K562 (cell line): Measurements from ENCODE around the gene SLC35B1. TPM values are rescaled to one million over a fixed set of nuclear protein-coding genes. Genes with fewer than 3 reads are reported as not detected.
A peak's percentile ranks its signal among the peaks of the same experiment; 100 is the strongest.

Source experiments
- ADNP ChIP-seq: fragments of 200-800 bp; sonication (Bioruptor generic); IDR thresholded peaks from 2 replicates; pipeline ENCODE4 v1.6.1; 2016; ENCODE audit warnings: missing genetic modification characterization, missing compliant biosample characterization
- ARID1B ChIP-seq: fragments of 450-650 bp; IDR thresholded peaks from 2 replicates; pipeline ENCODE4 v1.6.1; 2016; ENCODE audit warnings: antibody characterized with exemption, mild to moderate bottlenecking, inconsistent platforms
- CREM ChIP-seq: IDR thresholded peaks from 2 replicates; pipeline ENCODE4 v1.6.1; 2014; ENCODE audit warnings: antibody characterized with exemption, low read depth
- DMBX1 ChIP-seq: fragments of 250-450 bp; sonication (Bioruptor Pico); IDR thresholded peaks from 2 replicates; pipeline ENCODE4 v1.8.0; 2022; ENCODE audit warnings: inconsistent platforms, mild to moderate bottlenecking, moderate library complexity, borderline replicate concordance
- EWSR1 ChIP-seq: fragments of 450-650 bp; IDR thresholded peaks from 2 replicates; pipeline ENCODE4 v1.6.1; 2018; ENCODE audit warnings: borderline replicate concordance, mild to moderate bottlenecking, low read depth, moderate library complexity; ENCODE audit not compliant: partially characterized antibody
- KLF16 ChIP-seq: IDR thresholded peaks from 2 replicates; pipeline ENCODE4 v1.6.1; 2016; ENCODE audit warnings: antibody characterized with exemption
- NFIX ChIP-seq: fragments of 250-450 bp; sonication (Bioruptor Pico); IDR thresholded peaks from 2 replicates; pipeline ENCODE4 v1.4.0; 2020; ENCODE audit warnings: low read depth, mild to moderate bottlenecking, moderate library complexity
- SRSF9 ChIP-seq: fragments of 200-400 bp; formaldehyde crosslinking; IDR thresholded peaks from 2 replicates; pipeline ENCODE4 v1.6.1; 2017; ENCODE audit warnings: low read depth, low read length, borderline replicate concordance
- ZKSCAN3 ChIP-seq: fragments of 250-450 bp; sonication (Bioruptor Pico); IDR thresholded peaks from 2 replicates; pipeline ENCODE4 v1.4.0; 2020
- ZKSCAN8 ChIP-seq: fragments of 200-800 bp; sonication (Bioruptor generic); IDR thresholded peaks from 2 replicates; pipeline ENCODE4 v1.6.1; 2016; ENCODE audit warnings: missing genetic modification characterization, missing compliant biosample characterization
- ZNF561 ChIP-seq: fragments of 450-650 bp; formaldehyde crosslinking; conservative IDR thresholded peaks from 2 replicates; pipeline ENCODE4 v1.4.0; 2020; ENCODE audit warnings: mild to moderate bottlenecking, moderate library complexity
- polyA plus RNA-seq, 8 experiments: library from polyadenylated mRNA; depleted of rRNA in 4 of 8; stranded (reverse) in 5 of 8; unstranded in 3 of 8; fragments of >200 nt; fragmentation: Nextera tagmentation in 2 of 8; fragmentation: Illumina TruSeq in 1 of 8; extraction: Ambion mirVana in 2 of 8; extraction: Trizol in 1 of 8; gene quantifications; 2 replicates each; pipeline versions ENCODE4 v1.2.1 to v1.2.3, GENCODE V29; 2011 to 2014; ENCODE audit warnings: inconsistent platforms in 1 of 8, missing spikeins in 1 of 8
- total RNA-seq, 7 experiments: library from RNA; depleted of rRNA in 6 of 7; stranded (reverse); fragments of >200 nt in 6 of 7; fragmentation: Illumina TruSeq in 2 of 7; extraction: Trizol in 2 of 7; gene quantifications; 2 replicates each; pipeline versions ENCODE4 v1.2.1 to v1.2.3, GENCODE V29; 2011 to 2021; ENCODE audit warnings: low replicate concordance in 1 of 7
- TF ChIP-seq, protein P1 (sequence below), 2 experiments: fragments of 450-650 bp in 1 of 2; IDR thresholded peaks; 2 replicates each; pipeline ENCODE4 v1.6.1; 2011 to 2017; ENCODE audit warnings: low read depth in 2 of 2, antibody characterized with exemption in 1 of 2, borderline replicate concordance in 1 of 2, low read length in 1 of 2, mild to moderate bottlenecking in 1 of 2, mixed read lengths in 1 of 2; ENCODE audit not compliant: control insufficient read depth in 1 of 2
- TF ChIP-seq, protein P2 (sequence below): sonication (generic); formaldehyde crosslinking; IDR thresholded peaks from 2 replicates; pipeline ENCODE4 v1.8.1; 2023; ENCODE audit warnings: mild to moderate bottlenecking, missing genetic modification reagents
- TF ChIP-seq, protein P3 (sequence below): fragments of 200-800 bp; sonication (Bioruptor generic); IDR thresholded peaks from 2 replicates; pipeline ENCODE4 v1.6.1; 2017; ENCODE audit warnings: missing genetic modification characterization, missing compliant biosample characterization
- TF ChIP-seq, protein P4 (sequence below): fragments of 250-450 bp; sonication (Bioruptor Pico); IDR thresholded peaks from 2 replicates; pipeline ENCODE4 v1.5.0; 2020; ENCODE audit warnings: mild to moderate bottlenecking, borderline replicate concordance
- TF ChIP-seq, protein P5 (sequence below): fragments of 150-350 bp; IDR thresholded peaks from 2 replicates; pipeline ENCODE4 v1.6.1; 2014; ENCODE audit warnings: low read depth, mild to moderate bottlenecking, low read length, borderline replicate concordance

SLC35B1 gene
- total and polyA plus RNA-seq, 9 of the 15 experiments (the other 6 are each of a cell fraction or from before 2014, with no cell fraction given) = 51.4 to 87.9 (median 66.3) TPM

DNA sequence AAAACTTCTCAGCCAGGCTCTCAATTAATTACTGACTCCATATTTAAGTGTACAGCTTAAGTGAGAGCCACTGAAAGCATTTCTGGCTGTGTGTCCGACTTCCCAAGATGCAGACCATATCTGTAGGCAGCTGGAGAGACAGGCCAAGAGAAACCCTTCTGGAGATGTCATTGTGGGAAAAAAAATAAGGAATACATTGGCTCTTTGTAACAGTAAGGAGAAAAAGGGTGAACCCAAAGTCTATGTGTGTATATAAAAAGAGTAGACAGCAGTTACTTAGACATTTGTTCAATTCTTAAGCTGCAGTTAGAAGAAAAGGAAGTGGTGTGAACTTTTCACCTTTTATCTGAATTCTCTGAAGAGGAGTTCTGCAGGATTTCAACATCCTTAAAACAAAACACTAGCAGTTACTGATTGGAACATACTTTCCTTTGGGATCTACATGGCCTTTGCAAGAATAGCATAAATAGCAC, 34.4 kb upstream of the SLC35B1 start (continued):
- TF ChIP-seq, protein P1, sequence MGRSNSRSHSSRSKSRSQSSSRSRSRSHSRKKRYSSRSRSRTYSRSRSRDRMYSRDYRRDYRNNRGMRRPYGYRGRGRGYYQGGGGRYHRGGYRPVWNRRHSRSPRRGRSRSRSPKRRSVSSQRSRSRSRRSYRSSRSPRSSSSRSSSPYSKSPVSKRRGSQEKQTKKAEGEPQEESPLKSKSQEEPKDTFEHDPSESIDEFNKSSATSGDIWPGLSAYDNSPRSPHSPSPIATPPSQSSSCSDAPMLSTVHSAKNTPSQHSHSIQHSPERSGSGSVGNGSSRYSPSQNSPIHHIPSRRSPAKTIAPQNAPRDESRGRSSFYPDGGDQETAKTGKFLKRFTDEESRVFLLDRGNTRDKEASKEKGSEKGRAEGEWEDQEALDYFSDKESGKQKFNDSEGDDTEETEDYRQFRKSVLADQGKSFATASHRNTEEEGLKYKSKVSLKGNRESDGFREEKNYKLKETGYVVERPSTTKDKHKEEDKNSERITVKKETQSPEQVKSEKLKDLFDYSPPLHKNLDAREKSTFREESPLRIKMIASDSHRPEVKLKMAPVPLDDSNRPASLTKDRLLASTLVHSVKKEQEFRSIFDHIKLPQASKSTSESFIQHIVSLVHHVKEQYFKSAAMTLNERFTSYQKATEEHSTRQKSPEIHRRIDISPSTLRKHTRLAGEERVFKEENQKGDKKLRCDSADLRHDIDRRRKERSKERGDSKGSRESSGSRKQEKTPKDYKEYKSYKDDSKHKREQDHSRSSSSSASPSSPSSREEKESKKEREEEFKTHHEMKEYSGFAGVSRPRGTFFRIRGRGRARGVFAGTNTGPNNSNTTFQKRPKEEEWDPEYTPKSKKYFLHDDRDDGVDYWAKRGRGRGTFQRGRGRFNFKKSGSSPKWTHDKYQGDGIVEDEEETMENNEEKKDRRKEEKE (IDR thresholded peaks at IDR 0.05; ENCODE audit: borderline replicate concordance in 1 of 2, control insufficient read depth in 1 of 2, low read depth in 2 of 2, low read length in 1 of 2) = no peak
- TF ChIP-seq NFIX (no peak), ZKSCAN8 (CRISPR knock-in tag) (peak; percentile 43; the same call in 1 of the 2 replicates), ZNF561 (CRISPR knock-in tag) (no peak), CREM (no peak), EWSR1 (no peak), ADNP (tag) (no peak), DMBX1 (CRISPR knock-in tag) (no peak), KLF16 (no peak), SRSF9 (no peak), ZKSCAN3 (CRISPR knock-in tag) (no peak), ARID1B (peak; percentile 74)
- TF ChIP-seq, protein P2, sequence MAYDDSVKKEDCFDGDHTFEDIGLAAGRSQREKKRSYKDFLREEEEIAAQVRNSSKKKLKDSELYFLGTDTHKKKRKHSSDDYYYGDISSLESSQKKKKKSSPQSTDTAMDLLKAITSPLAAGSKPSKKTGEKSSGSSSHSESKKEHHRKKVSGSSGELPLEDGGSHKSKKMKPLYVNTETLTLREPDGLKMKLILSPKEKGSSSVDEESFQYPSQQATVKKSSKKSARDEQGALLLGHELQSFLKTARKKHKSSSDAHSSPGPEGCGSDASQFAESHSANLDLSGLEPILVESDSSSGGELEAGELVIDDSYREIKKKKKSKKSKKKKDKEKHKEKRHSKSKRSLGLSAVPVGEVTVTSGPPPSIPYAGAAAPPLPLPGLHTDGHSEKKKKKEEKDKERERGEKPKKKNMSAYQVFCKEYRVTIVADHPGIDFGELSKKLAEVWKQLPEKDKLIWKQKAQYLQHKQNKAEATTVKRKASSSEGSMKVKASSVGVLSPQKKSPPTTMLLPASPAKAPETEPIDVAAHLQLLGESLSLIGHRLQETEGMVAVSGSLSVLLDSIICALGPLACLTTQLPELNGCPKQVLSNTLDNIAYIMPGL = no peak
- TF ChIP-seq, protein P3, sequence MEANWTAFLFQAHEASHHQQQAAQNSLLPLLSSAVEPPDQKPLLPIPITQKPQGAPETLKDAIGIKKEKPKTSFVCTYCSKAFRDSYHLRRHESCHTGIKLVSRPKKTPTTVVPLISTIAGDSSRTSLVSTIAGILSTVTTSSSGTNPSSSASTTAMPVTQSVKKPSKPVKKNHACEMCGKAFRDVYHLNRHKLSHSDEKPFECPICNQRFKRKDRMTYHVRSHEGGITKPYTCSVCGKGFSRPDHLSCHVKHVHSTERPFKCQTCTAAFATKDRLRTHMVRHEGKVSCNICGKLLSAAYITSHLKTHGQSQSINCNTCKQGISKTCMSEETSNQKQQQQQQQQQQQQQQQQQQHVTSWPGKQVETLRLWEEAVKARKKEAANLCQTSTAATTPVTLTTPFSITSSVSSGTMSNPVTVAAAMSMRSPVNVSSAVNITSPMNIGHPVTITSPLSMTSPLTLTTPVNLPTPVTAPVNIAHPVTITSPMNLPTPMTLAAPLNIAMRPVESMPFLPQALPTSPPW (CRISPR knock-in tag) = no peak
- TF ChIP-seq, protein P4, sequence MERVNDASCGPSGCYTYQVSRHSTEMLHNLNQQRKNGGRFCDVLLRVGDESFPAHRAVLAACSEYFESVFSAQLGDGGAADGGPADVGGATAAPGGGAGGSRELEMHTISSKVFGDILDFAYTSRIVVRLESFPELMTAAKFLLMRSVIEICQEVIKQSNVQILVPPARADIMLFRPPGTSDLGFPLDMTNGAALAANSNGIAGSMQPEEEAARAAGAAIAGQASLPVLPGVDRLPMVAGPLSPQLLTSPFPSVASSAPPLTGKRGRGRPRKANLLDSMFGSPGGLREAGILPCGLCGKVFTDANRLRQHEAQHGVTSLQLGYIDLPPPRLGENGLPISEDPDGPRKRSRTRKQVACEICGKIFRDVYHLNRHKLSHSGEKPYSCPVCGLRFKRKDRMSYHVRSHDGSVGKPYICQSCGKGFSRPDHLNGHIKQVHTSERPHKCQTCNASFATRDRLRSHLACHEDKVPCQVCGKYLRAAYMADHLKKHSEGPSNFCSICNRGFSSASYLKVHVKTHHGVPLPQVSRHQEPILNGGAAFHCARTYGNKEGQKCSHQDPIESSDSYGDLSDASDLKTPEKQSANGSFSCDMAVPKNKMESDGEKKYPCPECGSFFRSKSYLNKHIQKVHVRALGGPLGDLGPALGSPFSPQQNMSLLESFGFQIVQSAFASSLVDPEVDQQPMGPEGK (CRISPR knock-in tag) = no peak
- TF ChIP-seq, protein P5, sequence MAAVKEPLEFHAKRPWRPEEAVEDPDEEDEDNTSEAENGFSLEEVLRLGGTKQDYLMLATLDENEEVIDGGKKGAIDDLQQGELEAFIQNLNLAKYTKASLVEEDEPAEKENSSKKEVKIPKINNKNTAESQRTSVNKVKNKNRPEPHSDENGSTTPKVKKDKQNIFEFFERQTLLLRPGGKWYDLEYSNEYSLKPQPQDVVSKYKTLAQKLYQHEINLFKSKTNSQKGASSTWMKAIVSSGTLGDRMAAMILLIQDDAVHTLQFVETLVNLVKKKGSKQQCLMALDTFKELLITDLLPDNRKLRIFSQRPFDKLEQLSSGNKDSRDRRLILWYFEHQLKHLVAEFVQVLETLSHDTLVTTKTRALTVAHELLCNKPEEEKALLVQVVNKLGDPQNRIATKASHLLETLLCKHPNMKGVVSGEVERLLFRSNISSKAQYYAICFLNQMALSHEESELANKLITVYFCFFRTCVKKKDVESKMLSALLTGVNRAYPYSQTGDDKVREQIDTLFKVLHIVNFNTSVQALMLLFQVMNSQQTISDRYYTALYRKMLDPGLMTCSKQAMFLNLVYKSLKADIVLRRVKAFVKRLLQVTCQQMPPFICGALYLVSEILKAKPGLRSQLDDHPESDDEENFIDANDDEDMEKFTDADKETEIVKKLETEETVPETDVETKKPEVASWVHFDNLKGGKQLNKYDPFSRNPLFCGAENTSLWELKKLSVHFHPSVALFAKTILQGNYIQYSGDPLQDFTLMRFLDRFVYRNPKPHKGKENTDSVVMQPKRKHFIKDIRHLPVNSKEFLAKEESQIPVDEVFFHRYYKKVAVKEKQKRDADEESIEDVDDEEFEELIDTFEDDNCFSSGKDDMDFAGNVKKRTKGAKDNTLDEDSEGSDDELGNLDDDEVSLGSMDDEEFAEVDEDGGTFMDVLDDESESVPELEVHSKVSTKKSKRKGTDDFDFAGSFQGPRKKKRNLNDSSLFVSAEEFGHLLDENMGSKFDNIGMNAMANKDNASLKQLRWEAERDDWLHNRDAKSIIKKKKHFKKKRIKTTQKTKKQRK = no peak
